HepG2 (cell line): ENCODE data around the gene CHST11. TPM values are rescaled to one million over a fixed set of nuclear protein-coding genes. Genes with fewer than 3 reads are reported as not detected.

Experiments used
- ATAC-seq: fragments of 200-7000 bp; cut with Tn5 transposase; 3 replicates; pipeline ENCODE4 v1.9.1; 2020; ENCODE audit warnings: mild to moderate bottlenecking, moderate library complexity
- BruUV-seq: library from RNA; stranded (reverse); fragments of 400-500 nt; replicated peaks from 2 replicates; lab custom pipeline; 2021; lab: Mats Ljungman, UMichigan
- CTCF ChIA-PET: fragments of 300-600 bp; formaldehyde crosslinking; extraction: SDS; loops from one replicate; lab custom pipeline; 2021; ENCODE audit warnings: low total read pairs, inconsistent platforms, low intra/inter-chr PET ratio; lab: Yijun Ruan, JAX
- POLR2A ChIA-PET: fragments of 350-600 bp; sonication (Branson Sonifier 250); formaldehyde crosslinking; loops from one replicate; lab custom pipeline; 2020; ENCODE audit warnings: antibody characterized with exemption, inconsistent platforms; lab: Yijun Ruan, JAX
- DNase-seq: peaks from one replicate; pipeline ENCODE4 v3.0.0-alpha.2; 2015; ENCODE audit warnings: low spot score
- FAIRE-seq: peaks from 3 replicates; lab custom pipeline; 2011; peaks lifted over from hg19 to GRCh38; lab: Jason Lieb, UNC
- H2AFZ ChIP-seq: one replicate; pipeline ENCODE4 v1.6.1; 2011; ENCODE audit warnings: low read length, inconsistent platforms
- H3K27ac ChIP-seq: fragments of 300-600 bp; 3 replicates; pipeline ENCODE4 v1.8.0; 2011; ENCODE audit warnings: mixed run types, mild to moderate bottlenecking, mixed read lengths, low read length, inconsistent platforms; ENCODE audit not compliant: insufficient read depth; ENCODE audit errors: extremely low read length
- H3K27me3 ChIP-seq, 2 experiments: fragments of 200-600 bp in 1 of 2; 2 replicates in 1 of 2; 3 replicates in 1 of 2; pipeline versions ENCODE4 v1.6.0 to v1.8.0; 2011; ENCODE audit warnings: low read length in 2 of 2, mild to moderate bottlenecking in 2 of 2, moderate library complexity in 2 of 2, inconsistent platforms in 1 of 2; ENCODE audit not compliant: insufficient read depth in 2 of 2, control insufficient read depth in 1 of 2
- H3K36me3 ChIP-seq, 2 experiments: fragments of 200-600 bp in 1 of 2; replicated peaks in 1 of 2; 2 replicates in 1 of 2; 3 replicates in 1 of 2; pipeline versions ENCODE4 v1.5.1 to v1.8.0; 2011; ENCODE audit warnings: low read length in 2 of 2, inconsistent platforms in 1 of 2; ENCODE audit not compliant: insufficient read depth in 2 of 2, control insufficient read depth in 1 of 2
- H3K4me1 ChIP-seq: 2 replicates; pipeline ENCODE4 v1.5.1; 2012; ENCODE audit warnings: low read length, inconsistent platforms; ENCODE audit not compliant: insufficient read depth
- H3K4me2 ChIP-seq: 2 replicates; pipeline ENCODE4 v1.6.0; 2011; ENCODE audit warnings: low read depth, low read length, inconsistent platforms
- H3K4me3 ChIP-seq, 3 experiments: fragments of 200-600 bp in 1 of 3; sonication (generic), shearing (Covaris generic) in 1 of 3; replicated peaks in 1 of 3; 2 replicates each; pipeline ENCODE4 v1.5.1; 2011 to 2016; ENCODE audit warnings: low read length in 3 of 3, inconsistent platforms in 2 of 3, low read depth in 2 of 3, mild to moderate bottlenecking in 2 of 3, control low read depth in 1 of 3, mixed read lengths in 1 of 3; ENCODE audit not compliant: insufficient read depth in 1 of 3
- H3K79me2 ChIP-seq: one replicate; pipeline ENCODE4 v1.6.1; 2011; ENCODE audit warnings: low read length, inconsistent platforms; ENCODE audit not compliant: insufficient read depth
- H3K9ac ChIP-seq: 2 replicates; pipeline ENCODE4 v1.6.0; 2011; ENCODE audit warnings: mild to moderate bottlenecking, low read depth, low read length, inconsistent platforms; ENCODE audit not compliant: insufficient read depth
- H3K9me3 ChIP-seq: 2 replicates; pipeline ENCODE4 v1.5.1; 2012; ENCODE audit warnings: mild to moderate bottlenecking, low read length
- H4K20me1 ChIP-seq: 2 replicates; pipeline ENCODE4 v1.6.0; 2011; ENCODE audit warnings: inconsistent platforms, mild to moderate bottlenecking, low read length, moderate library complexity; ENCODE audit not compliant: insufficient read depth
- ELK4 ChIP-seq: sonication (generic); formaldehyde crosslinking; IDR thresholded peaks from 2 replicates; pipeline ENCODE4 v1.9.0; 2021; ENCODE audit warnings: missing genetic modification reagents, borderline replicate concordance
- ETS1 ChIP-seq: sonication (generic); formaldehyde crosslinking; IDR thresholded peaks from 2 replicates; pipeline ENCODE4 v1.4.0; 2020; ENCODE audit warnings: missing genetic modification reagents
- ETV5 ChIP-seq: IDR thresholded peaks from 2 replicates; pipeline ENCODE4 v1.6.1; 2018; ENCODE audit warnings: missing biosample characterization, missing genetic modification reagents, inconsistent platforms, borderline replicate concordance
- KMT2B ChIP-seq: IDR thresholded peaks from 2 replicates; pipeline ENCODE4 v1.6.1; 2016; ENCODE audit warnings: missing genetic modification reagents, missing compliant biosample characterization
- PAF1 ChIP-seq: IDR thresholded peaks from 2 replicates; pipeline ENCODE4 v1.6.1; 2016; ENCODE audit warnings: missing genetic modification reagents, missing compliant biosample characterization
- RBM39 ChIP-seq: fragments of 200-400 bp; formaldehyde crosslinking; IDR thresholded peaks from one replicate; pipeline ENCODE4 v1.6.1; 2018; ENCODE audit warnings: antibody characterized with exemption, mild to moderate bottlenecking, low read depth, low read length; ENCODE audit not compliant: poor library complexity, severe bottlenecking
- ZFP82 ChIP-seq: sonication (generic); formaldehyde crosslinking; IDR thresholded peaks from 2 replicates; pipeline ENCODE4 v1.5.1; 2020; ENCODE audit warnings: mild to moderate bottlenecking, missing genetic modification reagents, borderline replicate concordance
- ZGPAT ChIP-seq: IDR thresholded peaks from 2 replicates; pipeline ENCODE4 v1.6.1; 2016; ENCODE audit warnings: mild to moderate bottlenecking
- ZNF362 ChIP-seq: sonication (generic); formaldehyde crosslinking; IDR thresholded peaks from 2 replicates; pipeline ENCODE4 v1.4.0; 2020; ENCODE audit warnings: missing genetic modification reagents, mild to moderate bottlenecking, borderline replicate concordance
- ZSCAN29 ChIP-seq: sonication (generic); formaldehyde crosslinking; conservative IDR thresholded peaks from 2 replicates; pipeline ENCODE4 v1.4.0; 2020; ENCODE audit warnings: mild to moderate bottlenecking, missing genetic modification reagents
- WGBS: methylation state at CpG from one replicate; pipeline ENCODE4 v1.1.6; 2017; ENCODE audit warnings: low lambda C conversion rate; 5-methylcytosine and 5-hydroxymethylcytosine counted together
- in situ Hi-C: cut with HindIII; loops from 2 replicates; pipeline ENCODE4 v1.10.0; 2017; ENCODE audit warnings: low pct_unique_long_range_greater_than_20kb; ENCODE audit not compliant: extremely low pct_ligation_motif_present
- intact Hi-C: fragments of 100-400 bp; cut with micrococcal nuclease; formaldehyde crosslinking; loops from one replicate; pipeline ENCODE4 v1.10.0; 2022; ENCODE audit not compliant: unreplicated experiment
- polyA plus RNA-seq, 8 experiments: library from polyadenylated mRNA; depleted of rRNA in 3 of 8; stranded (reverse) in 7 of 8; unstranded in 1 of 8; fragments of >200 nt; fragmentation: Illumina TruSeq in 4 of 8; extraction: Trizol in 4 of 8; gene quantifications; 2 replicates each; pipeline versions ENCODE4 v1.2.1 to v1.2.3, GENCODE V29; 2011 to 2016; ENCODE audit warnings: low read depth in 4 of 8, missing spikeins in 1 of 8, mixed read lengths in 1 of 8; ENCODE audit not compliant: insufficient read depth in 1 of 8
- total RNA-seq, 5 experiments: library from RNA; depleted of rRNA; stranded (reverse); fragments of >200 nt; fragmentation: Illumina TruSeq; extraction: Trizol; gene quantifications; 2 replicates each; pipeline ENCODE4 v1.2.3, GENCODE V29; 2016; ENCODE audit warnings: low read depth in 1 of 5

CHST11 gene
- total and polyA plus RNA-seq, 2 of the 13 experiments (the other 11 are each of a cell fraction or from before 2014, with no cell fraction given) = 0.15 TPM; not detected in 1

GRCh38 chr12:104747955-104748354 lies 291.2 kb downstream of the CHST11 start:
- no peak for DNase-seq
- H3K9ac ChIP-seq = no peak overlapping the region
- POLR2A ChIA-PET = no interaction called here
- H3K36me3 ChIP-seq = no peaks in the 10 kb centered on the region
- H3K4me1 ChIP-seq = no peaks in the 10 kb centered on the region
- ATAC-seq = no peak
- H3K9me3 ChIP-seq = no peaks in the 10 kb centered on the region
- peaks cover 0 to 34% of the 10 kb centered on the region in 2 experiments; a peak in 2 of 5 replicates for H3K27me3 ChIP-seq
- 1% methylated on average over 8 of the region's 8 CpGs for WGBS
- intact Hi-C loops (no loop called here), in situ Hi-C loops (no loop called here)
- CTCF ChIA-PET = no interaction called here
- no peak overlapping the region for H3K4me3 ChIP-seq
- BruUV-seq = no TSS peak
- no peaks in the 10 kb centered on the region for H4K20me1 ChIP-seq
- no peak overlapping the region for H3K27ac ChIP-seq
- no peak overlapping the region for H3K4me2 ChIP-seq
- FAIRE-seq = no peak
- no peaks in the 10 kb centered on the region for H3K79me2 ChIP-seq
- no peak overlapping the region for H2AFZ ChIP-seq
- no peak for TF ChIP-seq ZSCAN29 (CRISPR knock-in tag)
- no peak for TF ChIP-seq ETS1 (CRISPR knock-in tag)
- TF ChIP-seq ETV5 (CRISPR knock-in tag) = no peak
- no peak for TF ChIP-seq ZFP82
- TF ChIP-seq ZGPAT (CRISPR knock-in tag) = no peak
- TF ChIP-seq PAF1 (CRISPR knock-in tag) = no peak
- no peak for TF ChIP-seq KMT2B (CRISPR knock-in tag)
- TF ChIP-seq ELK4 = no peak
- no peak for TF ChIP-seq RBM39
- TF ChIP-seq ZNF362 (CRISPR knock-in tag) = no peak
